Renal cortex interstitium (tissue), 11 donors: ENCODE results near the gene POLR2J. TPM values are rescaled to one million over a fixed set of nuclear protein-coding genes. Genes with fewer than 3 reads are reported as not detected.
A peak's percentile ranks its signal among the peaks of the same experiment; 100 is the strongest.

ENCODE experiments used
- DNase-seq, 11 donors: peaks; one replicate each; pipeline ENCODE4 v3.0.0-alpha.2; 2013; ENCODE audit warnings: low read depth in 9 of 11, low spot score in 4 of 11; ENCODE audit errors: extremely low read depth in 1 of 11
- polyA plus RNA-seq, 3 donors: library from polyadenylated mRNA; unstranded; fragments of 120-200 nt; gene quantifications; one replicate each; pipeline ENCODE4 v1.2.1, GENCODE V29; 2013; ENCODE audit not compliant: insufficient read length in 3 of 3

POLR2J gene
- polyA plus RNA-seq, 3 donors = 22.4 to 32.7 (median 32.0) TPM

- no peak for DNase-seq
Observed at GRCh38 chr7:102453319-102453718, 25.4 kb downstream of the POLR2J start.

GRCh38 chr7:102452451-102452850 is 26.3 kb downstream of the POLR2J start:
- no peak for DNase-seq

- no peak for DNase-seq
Observed at GRCh38 chr7:102451371-102452054, 27.2 kb downstream of the POLR2J start.

DNA sequence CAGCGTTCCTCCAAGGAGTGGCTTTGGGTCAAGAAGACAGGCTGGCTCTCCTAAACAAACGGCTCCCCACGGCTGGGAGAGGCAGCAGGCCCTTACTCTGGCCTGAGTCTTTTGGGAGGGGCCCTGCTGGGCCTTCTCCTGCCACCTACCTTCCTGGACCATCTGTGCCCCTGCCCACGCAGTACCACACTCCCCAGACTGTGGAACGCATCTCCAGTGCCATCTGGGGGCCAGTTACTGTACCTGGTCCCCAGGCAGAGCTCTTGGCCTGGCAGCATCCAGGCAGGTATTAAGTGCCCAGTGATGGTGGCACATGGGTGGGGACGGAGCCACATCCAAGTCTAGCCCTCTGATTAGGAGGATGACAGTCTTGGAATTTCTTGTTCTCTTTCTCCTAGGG is 28.5 kb downstream of the POLR2J start:
- DNase-seq = no peak

- no peak for DNase-seq
Observed at GRCh38 chr7:102449136-102449535, 29.6 kb downstream of the POLR2J start.

DNA sequence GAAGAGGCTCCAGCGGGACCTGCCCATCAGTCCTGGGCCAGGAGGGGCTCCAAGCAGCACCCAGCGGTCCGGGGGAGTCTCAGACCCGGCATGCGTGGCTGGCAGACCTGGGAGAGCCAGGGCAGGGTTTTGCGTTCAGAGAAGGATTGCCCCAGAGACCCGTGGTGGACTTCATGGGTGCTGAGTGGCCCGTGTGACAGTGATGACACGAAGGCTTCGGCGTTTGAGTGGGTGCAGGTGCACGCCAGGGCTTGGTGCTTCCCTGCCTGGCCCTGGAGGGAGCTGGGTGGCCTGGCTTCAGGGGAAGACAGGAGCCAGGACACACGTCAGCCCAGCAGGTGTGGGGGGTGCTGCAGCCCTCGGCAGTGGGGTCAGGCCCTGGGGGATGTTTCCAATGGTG is 31.4 kb downstream of the POLR2J start:
- no peak for DNase-seq

- DNase-seq = no peak
Observed at GRCh38 chr7:102446387-102447156, 32.1 kb downstream of the POLR2J start.

DNA sequence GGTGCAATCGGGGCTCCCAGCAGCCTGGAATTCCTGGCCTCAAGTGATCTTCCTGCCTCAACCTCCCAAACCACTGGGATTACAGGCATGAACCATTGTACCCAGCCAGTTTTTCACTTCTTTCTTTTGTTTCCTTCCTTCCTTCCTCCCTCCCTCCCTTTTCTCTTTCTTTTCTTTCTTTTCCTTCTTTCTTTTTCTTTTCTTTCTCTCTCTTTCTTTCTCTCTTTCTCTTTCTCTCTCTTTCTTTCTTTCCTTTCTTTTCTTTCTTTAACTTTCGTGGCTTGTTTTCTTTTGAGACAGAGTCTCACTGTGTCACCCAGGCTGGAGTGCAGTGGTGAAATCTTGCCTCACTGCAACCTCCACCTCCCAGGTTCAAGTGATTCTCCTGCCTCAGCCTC is 33.0 kb downstream of the POLR2J start:
- no peak for DNase-seq

DNA sequence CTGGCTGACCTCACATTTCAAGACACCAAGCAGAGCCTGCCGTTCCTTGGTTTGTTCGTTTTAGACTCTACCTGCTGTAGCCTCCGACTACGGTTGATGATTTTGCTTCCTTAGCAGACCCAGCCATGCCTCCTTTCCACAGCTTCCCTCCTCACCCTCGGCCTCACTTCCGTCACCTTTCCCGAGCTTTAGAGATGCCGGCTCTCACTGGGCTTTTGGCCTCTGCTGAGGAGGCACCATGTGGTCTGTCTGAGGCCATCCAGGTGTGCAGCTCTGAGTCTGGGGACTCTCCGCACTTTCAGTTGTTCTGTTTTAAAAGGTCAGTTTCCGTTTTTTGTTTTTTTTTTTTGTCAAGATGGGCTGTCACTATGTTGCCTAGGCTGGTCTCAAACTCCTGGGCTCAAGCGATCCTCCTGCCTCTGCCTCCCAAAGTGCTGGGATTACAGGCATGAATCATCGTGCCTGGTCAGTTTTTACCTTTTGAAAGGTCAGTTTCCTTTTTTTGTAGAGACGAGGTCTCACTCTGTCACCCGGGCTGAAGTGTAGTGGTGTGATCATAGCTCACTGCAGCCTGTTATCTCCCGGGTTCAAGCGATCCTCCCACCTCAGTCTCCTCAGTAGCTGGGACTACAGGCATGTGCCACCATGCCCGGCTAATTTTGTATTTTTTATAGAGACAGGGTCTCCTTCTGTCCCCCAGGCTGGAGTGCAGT is 33.6 kb downstream of the POLR2J start:
- DNase-seq = no peak

GRCh38 chr7:102439963-102440795 is 38.5 kb downstream of the POLR2J start:
- no peak for DNase-seq

GRCh38 chr7:102436118-102436517 is 42.6 kb downstream of the POLR2J start:
- no peak for DNase-seq

- DNase-seq = no peak
Observed at GRCh38 chr7:102434039-102434486, 44.7 kb downstream of the POLR2J start.

DNA sequence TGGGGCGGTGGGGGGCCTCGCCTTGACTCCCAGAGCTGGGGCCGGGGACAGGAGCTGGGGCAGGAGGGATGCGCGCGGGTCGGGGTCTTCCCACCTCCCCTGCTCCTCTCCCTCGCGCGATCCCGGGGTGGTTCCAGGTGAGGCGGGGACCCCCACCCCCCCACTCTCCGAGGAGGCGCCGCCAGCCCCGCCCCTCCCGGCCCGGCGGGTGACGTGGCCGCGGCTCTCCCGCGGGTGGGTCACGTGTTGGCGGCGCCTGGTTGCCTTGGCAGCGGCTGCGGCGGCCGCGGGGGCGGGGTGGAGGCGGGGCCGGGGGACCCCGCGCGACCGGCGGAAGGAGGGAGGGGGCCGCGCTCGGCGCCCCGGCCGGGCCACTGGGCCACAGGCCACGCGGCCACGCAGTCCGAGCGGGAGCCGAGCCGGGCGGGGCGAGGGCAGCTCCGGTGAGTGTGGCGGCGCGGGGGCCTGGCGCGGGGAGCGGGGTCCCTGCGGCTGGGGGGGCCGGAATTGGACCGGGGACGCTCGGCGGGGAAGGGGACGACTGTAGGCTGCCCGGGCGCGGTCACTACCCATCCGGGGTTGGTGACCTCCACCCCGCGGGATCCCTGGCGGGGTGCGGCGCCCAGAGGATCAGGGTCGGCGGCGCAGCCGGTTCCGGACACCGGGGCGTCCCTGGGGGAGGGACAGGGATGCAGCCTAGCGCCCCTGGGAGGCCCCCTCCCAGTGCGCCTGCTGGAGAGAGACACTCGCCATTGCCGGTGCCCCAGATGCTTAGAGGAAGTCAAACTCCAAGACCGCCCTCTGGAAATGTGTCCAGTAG is 45.3 kb downstream of the POLR2J start, which contains the start of gene ORAI2:
TSS of gene ORAI2 (plus strand) at position 357 of the 820 bp plus-strand sequence. CDS start 5,382 bp downstream, outside the sequence.
- DNase-seq = peak in 4 of 11 donors; percentile 59 to 70 (median 66)

DNA sequence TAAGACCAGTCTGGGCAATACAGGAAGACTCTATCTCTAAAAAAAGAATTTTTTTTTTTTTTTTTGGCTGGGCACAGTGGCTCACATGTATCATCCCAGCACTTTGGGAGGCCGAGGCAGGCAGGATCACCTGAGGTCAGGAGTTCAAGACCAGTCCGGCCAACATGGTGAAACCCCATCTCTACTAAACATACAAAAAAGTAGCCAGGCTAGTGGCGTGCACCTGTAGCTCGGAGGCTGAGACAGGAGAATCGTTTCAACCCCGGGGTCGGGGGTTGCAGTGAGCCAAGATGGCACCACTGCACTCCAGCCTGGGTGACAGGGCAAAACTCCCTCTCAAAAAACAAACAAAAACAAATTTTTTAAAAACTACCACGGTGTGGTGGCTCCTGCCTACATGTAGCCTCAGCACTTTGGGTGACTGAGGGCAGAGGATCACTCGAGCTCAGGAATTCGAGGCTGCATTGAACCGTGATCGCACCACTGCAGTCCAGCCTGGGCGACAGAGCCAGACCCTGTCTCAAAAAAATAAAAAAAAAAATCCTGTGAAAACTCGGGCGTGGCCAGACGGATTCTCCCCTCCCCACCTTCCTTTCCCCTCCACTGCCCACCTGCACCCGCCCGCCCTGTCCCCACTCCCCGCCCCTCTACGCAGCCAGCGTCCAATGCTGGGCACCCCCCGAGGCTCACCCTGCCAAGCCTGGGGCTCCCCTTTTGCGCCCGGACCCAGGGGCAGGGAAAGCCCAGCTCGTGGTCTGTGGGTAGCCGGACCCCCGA is 46.1 kb downstream of the POLR2J start:
- peak in 1 of 11 donors; percentile 23 for DNase-seq

DNA sequence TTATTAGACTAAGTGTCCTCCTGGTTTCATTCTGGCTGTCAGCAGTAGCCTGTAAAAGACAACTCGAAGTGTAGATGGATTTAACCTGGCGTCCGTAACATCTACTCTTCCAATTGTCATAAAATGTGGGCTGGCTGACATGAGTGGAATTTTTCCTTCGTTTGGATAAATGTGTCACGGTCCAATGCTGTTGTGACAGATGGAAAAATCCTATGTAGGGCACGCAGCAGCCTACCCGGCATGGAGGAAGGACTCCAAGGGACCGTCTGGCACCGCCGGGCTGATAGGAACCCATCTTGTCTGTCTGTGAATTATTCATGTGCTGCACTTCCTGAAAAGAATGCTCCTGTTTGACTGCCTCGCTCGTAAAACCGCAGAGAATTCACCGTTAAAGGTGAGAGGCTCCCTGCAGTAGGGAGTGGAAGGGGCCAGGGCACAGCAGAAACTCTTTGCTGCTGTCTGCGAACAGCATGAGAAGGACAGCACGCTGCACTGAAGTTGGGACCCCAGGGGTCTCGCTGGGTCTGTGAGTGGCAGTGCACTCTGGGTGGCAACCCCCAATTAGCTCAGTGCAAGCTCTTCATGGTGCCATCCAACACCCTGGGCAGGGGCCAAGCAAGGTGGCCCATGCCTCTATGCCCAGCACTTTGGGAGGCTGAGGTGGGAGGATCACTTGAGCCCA is 47.0 kb downstream of the POLR2J start:
- no peak for DNase-seq

GRCh38 chr7:102429141-102429899 is 49.4 kb downstream of the POLR2J start:
- no peak for DNase-seq
